B cell (primary cell): ENCODE results near the gene NT5DC3.

ENCODE experiments used
- EZH2 ChIP-seq: IDR thresholded peaks from 2 replicates; pipeline ENCODE4 v1.6.1; 2012; ENCODE audit warnings: borderline replicate concordance, low read depth, mild to moderate bottlenecking, moderate library complexity, low read length; ENCODE audit not compliant: insufficient read depth, poor library complexity, severe bottlenecking
- TF ChIP-seq, protein P1 (sequence below): fragments of 200-600 bp; IDR thresholded peaks from one replicate; pipeline ENCODE4 v1.8.0; 2022; ENCODE audit warnings: antibody characterized with exemption, mild to moderate bottlenecking

GRCh38 chr12:103816663-103817062 is 24.4 kb downstream of the NT5DC3 start:
- TF ChIP-seq, protein P1, sequence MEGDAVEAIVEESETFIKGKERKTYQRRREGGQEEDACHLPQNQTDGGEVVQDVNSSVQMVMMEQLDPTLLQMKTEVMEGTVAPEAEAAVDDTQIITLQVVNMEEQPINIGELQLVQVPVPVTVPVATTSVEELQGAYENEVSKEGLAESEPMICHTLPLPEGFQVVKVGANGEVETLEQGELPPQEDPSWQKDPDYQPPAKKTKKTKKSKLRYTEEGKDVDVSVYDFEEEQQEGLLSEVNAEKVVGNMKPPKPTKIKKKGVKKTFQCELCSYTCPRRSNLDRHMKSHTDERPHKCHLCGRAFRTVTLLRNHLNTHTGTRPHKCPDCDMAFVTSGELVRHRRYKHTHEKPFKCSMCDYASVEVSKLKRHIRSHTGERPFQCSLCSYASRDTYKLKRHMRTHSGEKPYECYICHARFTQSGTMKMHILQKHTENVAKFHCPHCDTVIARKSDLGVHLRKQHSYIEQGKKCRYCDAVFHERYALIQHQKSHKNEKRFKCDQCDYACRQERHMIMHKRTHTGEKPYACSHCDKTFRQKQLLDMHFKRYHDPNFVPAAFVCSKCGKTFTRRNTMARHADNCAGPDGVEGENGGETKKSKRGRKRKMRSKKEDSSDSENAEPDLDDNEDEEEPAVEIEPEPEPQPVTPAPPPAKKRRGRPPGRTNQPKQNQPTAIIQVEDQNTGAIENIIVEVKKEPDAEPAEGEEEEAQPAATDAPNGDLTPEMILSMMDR, result no peak
- no peak for TF ChIP-seq EZH2
